ENCODE data around the gene SPATA32. TPM values are rescaled to one million over a fixed set of nuclear protein-coding genes. Genes with fewer than 3 reads are reported as not detected.

SPATA32 gene
- polyA plus RNA-seq, 2 of the 4 experiments (the other 2 are of a cell fraction), result 0.05 to 0.21 TPM

GRCh38 chr17:45228763-45229539 is 32.9 kb downstream of the SPATA32 start (continued):
- TF ChIP-seq CBX2 (IDR thresholded peaks at IDR 0.05; ENCODE audit: borderline replicate concordance, low read depth) (no peak), CTCF (IDR thresholded peaks at IDR 0.05) (no peak), CEBPB (IDR thresholded peaks at IDR 0.05) (peak; percentile 99 to 100), CHD2 (IDR thresholded peaks at IDR 0.05; ENCODE audit: low read length, partially characterized antibody) (peak; percentile 61), SREBF2 (IDR thresholded peaks at IDR 0.05) (no peak), RARB (CRISPR knock-in tag; IDR thresholded peaks at IDR 0.05) (no peak), ZNF302 (CRISPR knock-in tag; IDR thresholded peaks at IDR 0.05) (no peak), RAD21 (conservative IDR thresholded peaks at IDR 0.05 in 1 of 2, IDR thresholded peaks at IDR 0.05 in 1 of 2) (no peak; a peak in 3 of 5 replicates)

GRCh38 chr17:45227926-45228762 is 33.8 kb downstream of the SPATA32 start:
- TF ChIP-seq POLR2A (IDR thresholded peaks at IDR 0.05; ENCODE audit: low read length), result peak; percentile 35; the same call in 1 of the 2 replicates
- no peak for TF ChIP-seq EP300 (IDR thresholded peaks at IDR 0.05)
- 0 out of 2 replicates have a peak, but pooled peaks have one; percentile 2 for TF ChIP-seq HDAC2 (IDR thresholded peaks at IDR 0.05)
- TF ChIP-seq MAFK (IDR thresholded peaks at IDR 0.05; ENCODE audit: partially characterized antibody), result peak; percentile 15
- no peak for TF ChIP-seq CBX2 (IDR thresholded peaks at IDR 0.05; ENCODE audit: borderline replicate concordance, low read depth)
- TF ChIP-seq ZC3H11A (IDR thresholded peaks at IDR 0.05), result no peak
- no peak for TF ChIP-seq NR3C1 (IDR thresholded peaks at IDR 0.05)
- TF ChIP-seq FOXS1 (CRISPR knock-in tag; IDR thresholded peaks at IDR 0.05), result no peak
- no peak for TF ChIP-seq PHF8 (IDR thresholded peaks at IDR 0.05; ENCODE audit: borderline replicate concordance, low read depth)
- TF ChIP-seq EHMT2 (IDR thresholded peaks at IDR 0.05; ENCODE audit: low read depth), result no peak
- TF ChIP-seq HOXA7 (CRISPR knock-in tag; IDR thresholded peaks at IDR 0.05), result peak; percentile 28; the same call in 1 of the 2 replicates
- TF ChIP-seq REST (IDR thresholded peaks at IDR 0.05), result no peak
- 0 out of 2 replicates have a peak, but pooled peaks have one; percentile 11 for TF ChIP-seq EHF (CRISPR knock-in tag; IDR thresholded peaks at IDR 0.05)
- CTCF ChIA-PET, result interaction anchor here (0.8 to 52.3 kb wide), 14 partner anchors 1 to 198 kb away, joined by 3 to 2147 read pairs (median 8); partner anchors contain the start of genes ACBD4, FMNL1, HEXIM1 and HEXIM2
- POLR2A ChIA-PET, result interaction anchor here (1.0 to 2.4 kb wide), 7 partner anchors 9 to 159 kb away, joined by 3 to 37 read pairs (median 6); partner anchors contain the start of genes HEXIM1 and MAP3K14

More at GRCh38 chr17:45227926-45228762, 33.8 kb downstream of the SPATA32 start:
- no peak overlapping the region for H3K4me3 ChIP-seq
- no peaks in the 10 kb centered on the region for H3K9me3 ChIP-seq
- H3K27ac ChIP-seq, result peak overlapping the region; percentile 97
- peaks cover 93% of the 10 kb centered on the region for H3K4me1 ChIP-seq
- FAIRE-seq (no peak), ATAC-seq (peak; percentile 31 to 34), DNase-seq (ENCODE audit: low read depth in 1 of 2, low spot score in 1 of 2) (peak in 1 of 2 experiments; percentile 73)
- WGBS (ENCODE audit: missing lambda C conversion rate), result 25% methylated on average over 16 of the region's 17 CpGs
- H3K4me2 ChIP-seq, result peak overlapping the region; percentile 92
